Prostate gland (tissue), 2 donors: ENCODE data around the gene DYSF. TPM values are rescaled to one million over a fixed set of nuclear protein-coding genes. Genes with fewer than 3 reads are reported as not detected.

Experiments used
- DNase-seq: peaks from one replicate; pipeline ENCODE4 v3.0.0-alpha.2; 2019; ENCODE audit warnings: low spot score
- H3K27ac ChIP-seq, 2 donors: fragments of 200-600 bp; sonication (generic); 2 replicates each; pipeline ENCODE4 v1.5.1; 2017 to 2019
- H3K27me3 ChIP-seq: fragments of 200-600 bp; sonication (generic); replicated peaks from 2 replicates; pipeline ENCODE4 v1.5.1; 2019; ENCODE audit not compliant: insufficient read depth
- H3K36me3 ChIP-seq, 2 donors: fragments of 200-600 bp; sonication (generic); 1 replicate in 1 of 2; 2 replicates in 1 of 2; pipeline versions ENCODE4 v1.5.1 to v1.8.1; 2017 to 2019
- H3K4me1 ChIP-seq: fragments of 200-600 bp; sonication (generic); replicated peaks from 2 replicates; pipeline ENCODE4 v1.5.1; 2019
- H3K4me3 ChIP-seq, 2 donors: fragments of 200-600 bp; sonication (generic); 2 replicates each; pipeline ENCODE4 v1.5.1; 2017 to 2019
- H3K9me3 ChIP-seq: fragments of 200-600 bp; sonication (generic); 2 replicates; pipeline ENCODE4 v1.5.1; 2017
- POLR2A ChIP-seq: fragments of 450-650 bp; IDR thresholded peaks from one replicate; pipeline ENCODE4 v1.6.1; 2016; ENCODE audit warnings: antibody characterized with exemption, mild to moderate bottlenecking
- POLR2AphosphoS5 ChIP-seq: sonication (generic); formaldehyde crosslinking; IDR thresholded peaks from one replicate; pipeline ENCODE4 v1.6.1; 2017; ENCODE audit warnings: antibody characterized with exemption
- whole genome bisulfite sequencing: methylation state at CpG from one replicate; pipeline ENCODE4 v1.1.5; 2018; 5-methylcytosine and 5-hydroxymethylcytosine counted together
- intact Hi-C: fragments of 100-400 bp; cut with DNase I; formaldehyde crosslinking; loops from one replicate; pipeline ENCODE4 v1.14.2; 2022
- total RNA-seq, 2 donors: library from RNA; depleted of rRNA; stranded (reverse); fragments of >200 nt; gene quantifications; one replicate each; pipeline ENCODE4 v1.1.0, GENCODE V29; 2016
- TF ChIP-seq, protein P1 (sequence below), 4 experiments: fragments of 200-600 bp in 2 of 4; fragments of 450-650 bp in 2 of 4; sonication (generic) in 2 of 4; IDR thresholded peaks; 1 replicate in 3 of 4; 2 replicates in 1 of 4; pipeline ENCODE4 v1.5.1; 2016 to 2019; ENCODE audit warnings: antibody characterized with exemption in 4 of 4, mild to moderate bottlenecking in 2 of 4, moderate library complexity in 2 of 4

The DYSF gene
- total RNA-seq, 2 donors from 2014 or later: 5.9 to 9.4 TPM

DNA sequence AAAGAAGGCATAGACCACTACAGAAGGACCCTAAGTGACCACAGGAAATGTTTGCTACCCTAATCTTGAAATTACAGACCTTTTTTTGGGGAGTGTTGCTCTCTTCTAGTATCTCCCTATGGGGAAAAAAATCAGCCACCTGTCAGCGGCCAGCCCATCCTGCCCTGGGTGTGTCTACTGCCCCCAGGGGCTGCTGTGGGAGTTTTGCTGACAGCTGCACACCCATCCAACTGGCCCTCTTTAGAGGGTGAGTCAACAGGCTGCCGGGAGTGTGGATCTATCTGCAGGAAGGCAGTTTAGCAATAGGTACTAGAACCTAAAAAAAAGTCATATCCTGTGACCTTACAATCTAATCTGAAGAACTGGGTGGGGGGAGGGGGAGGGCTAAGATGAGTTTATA, 796 bp upstream of the DYSF start:
- no peak overlapping the region for H3K4me3 ChIP-seq
- 36% methylated on average over 2 of the region's 2 CpGs for WGBS
- H3K9me3 ChIP-seq: no peaks in the 10 kb centered on the region
- H3K4me1 ChIP-seq: peaks cover 5% of the 10 kb centered on the region
- peaks cover 3% of the 10 kb centered on the region for H3K27me3 ChIP-seq
- intact Hi-C loops: no loop called here
- H3K27ac ChIP-seq: no peak overlapping the region
- TF ChIP-seq POLR2A (no peak), POLR2AphosphoS5 (no peak)
- TF ChIP-seq, protein P1, sequence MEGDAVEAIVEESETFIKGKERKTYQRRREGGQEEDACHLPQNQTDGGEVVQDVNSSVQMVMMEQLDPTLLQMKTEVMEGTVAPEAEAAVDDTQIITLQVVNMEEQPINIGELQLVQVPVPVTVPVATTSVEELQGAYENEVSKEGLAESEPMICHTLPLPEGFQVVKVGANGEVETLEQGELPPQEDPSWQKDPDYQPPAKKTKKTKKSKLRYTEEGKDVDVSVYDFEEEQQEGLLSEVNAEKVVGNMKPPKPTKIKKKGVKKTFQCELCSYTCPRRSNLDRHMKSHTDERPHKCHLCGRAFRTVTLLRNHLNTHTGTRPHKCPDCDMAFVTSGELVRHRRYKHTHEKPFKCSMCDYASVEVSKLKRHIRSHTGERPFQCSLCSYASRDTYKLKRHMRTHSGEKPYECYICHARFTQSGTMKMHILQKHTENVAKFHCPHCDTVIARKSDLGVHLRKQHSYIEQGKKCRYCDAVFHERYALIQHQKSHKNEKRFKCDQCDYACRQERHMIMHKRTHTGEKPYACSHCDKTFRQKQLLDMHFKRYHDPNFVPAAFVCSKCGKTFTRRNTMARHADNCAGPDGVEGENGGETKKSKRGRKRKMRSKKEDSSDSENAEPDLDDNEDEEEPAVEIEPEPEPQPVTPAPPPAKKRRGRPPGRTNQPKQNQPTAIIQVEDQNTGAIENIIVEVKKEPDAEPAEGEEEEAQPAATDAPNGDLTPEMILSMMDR (IDR thresholded peaks at IDR 0.05): no peak
- no peaks in the 10 kb centered on the region for H3K36me3 ChIP-seq
- no peak for DNase-seq

DNA sequence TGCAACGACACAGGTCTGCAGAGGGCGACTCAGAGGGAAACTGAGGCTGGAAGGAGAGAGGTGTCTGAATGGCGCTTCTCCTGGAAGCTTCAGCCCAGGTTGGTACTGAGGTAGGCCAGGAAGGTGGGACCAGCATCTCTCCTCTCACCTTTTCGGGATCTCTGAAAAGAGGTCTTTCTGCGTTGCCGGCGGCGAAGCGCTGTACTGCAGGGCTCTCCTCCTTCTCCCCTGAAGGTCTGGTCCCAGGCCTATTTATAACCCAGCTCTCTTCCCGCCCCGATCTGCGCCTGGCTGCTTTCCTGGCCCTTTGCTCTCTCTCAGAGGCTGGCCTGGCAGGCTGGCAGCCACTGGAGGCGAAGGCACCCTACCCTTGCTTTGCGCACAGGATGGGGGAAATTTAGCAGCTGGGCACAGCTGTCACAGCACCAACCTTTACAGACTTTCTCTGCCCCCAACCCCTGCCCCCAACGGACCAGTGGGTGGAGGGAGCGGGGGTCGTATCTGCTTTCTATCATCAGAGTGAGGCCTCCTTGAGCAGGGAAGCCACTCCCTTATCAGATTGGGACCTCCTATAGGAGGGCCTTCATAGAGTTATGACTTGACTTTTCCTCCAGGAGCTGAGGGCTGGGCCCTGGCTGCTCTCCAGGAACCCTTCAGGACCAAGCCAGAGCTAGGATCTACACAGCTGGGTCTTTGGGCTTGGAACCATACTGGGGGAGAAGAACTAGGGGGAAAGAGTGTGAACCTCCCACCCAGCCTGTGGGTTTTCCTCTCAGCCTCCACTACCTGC, 1.1 kb downstream of the DYSF start:
- Histone ChIP-seq H3K27me3 (peaks cover 3% of the 10 kb centered on the region), H3K4me1 (peaks cover 5% of the 10 kb centered on the region), H3K9me3 (no peaks in the 10 kb centered on the region), H3K27ac (peak overlapping the region in 1 of 2 donors; percentile 29), H3K36me3 (no peaks in the 10 kb centered on the region), H3K4me3 (peak overlapping the region; percentile 31 to 39)
- TF ChIP-seq POLR2A: no peak
- TF ChIP-seq POLR2AphosphoS5: no peak
- TF ChIP-seq, protein P1 (IDR thresholded peaks at IDR 0.05): no peak
- no peak for DNase-seq
- intact Hi-C loops: loop anchor here (5.0 kb wide), 1 partner anchor 122 kb away; the partner anchor contains the start of gene ZNF638
- WGBS: 55% methylated on average over 17 of the region's 17 CpGs

DNA sequence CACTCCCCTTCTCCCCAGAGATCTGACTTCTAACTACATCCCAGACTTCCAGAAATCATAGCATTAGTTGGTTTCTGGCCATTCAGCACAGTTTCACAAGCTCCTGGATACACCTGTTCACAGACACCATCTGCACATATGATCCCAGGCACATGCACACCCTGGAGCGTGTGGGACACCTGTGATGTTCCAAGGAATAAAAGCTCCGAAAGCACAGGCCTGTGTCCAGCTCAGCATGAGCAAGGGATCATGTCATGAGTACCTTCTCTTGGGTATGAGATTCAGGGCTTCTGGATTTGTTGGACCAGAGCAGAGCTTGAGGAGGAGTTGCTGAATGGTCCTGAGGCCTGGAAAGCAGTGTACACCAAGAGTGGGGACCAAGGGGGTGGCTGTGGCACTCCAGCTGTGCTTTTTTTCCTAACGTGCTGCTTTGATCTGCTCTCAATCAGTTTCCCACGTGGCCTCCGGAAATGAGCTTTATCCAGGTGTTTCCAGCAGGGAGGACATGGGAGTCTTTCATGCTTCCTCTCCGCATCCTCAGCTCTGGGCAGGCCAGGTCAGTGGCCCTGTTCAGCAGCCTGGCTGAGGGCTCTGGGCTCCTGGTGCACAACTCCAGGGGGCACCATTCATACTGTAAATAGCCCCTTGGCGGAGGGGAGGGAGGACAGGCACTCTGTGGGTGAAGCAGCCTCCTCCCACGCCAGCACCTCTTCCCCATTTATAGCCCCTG, 1.8 kb downstream of the DYSF start:
- intact Hi-C loops: loop anchor here (5.0 kb wide), 1 partner anchor 123 kb away; the partner anchor contains the start of gene ZNF638
- Histone ChIP-seq H3K4me3 (no peak overlapping the region), H3K36me3 (no peaks in the 10 kb centered on the region), H3K27ac (peak overlapping the region in 1 of 2 donors; percentile 9), H3K27me3 (peaks cover 3% of the 10 kb centered on the region), H3K9me3 (no peaks in the 10 kb centered on the region), H3K4me1 (peaks cover 5% of the 10 kb centered on the region)
- 80% methylated on average over 8 of the region's 8 CpGs for WGBS
- TF ChIP-seq POLR2A (no peak), POLR2AphosphoS5 (no peak)
- TF ChIP-seq, protein P1 (IDR thresholded peaks at IDR 0.05): no peak
- DNase-seq: no peak

DNA sequence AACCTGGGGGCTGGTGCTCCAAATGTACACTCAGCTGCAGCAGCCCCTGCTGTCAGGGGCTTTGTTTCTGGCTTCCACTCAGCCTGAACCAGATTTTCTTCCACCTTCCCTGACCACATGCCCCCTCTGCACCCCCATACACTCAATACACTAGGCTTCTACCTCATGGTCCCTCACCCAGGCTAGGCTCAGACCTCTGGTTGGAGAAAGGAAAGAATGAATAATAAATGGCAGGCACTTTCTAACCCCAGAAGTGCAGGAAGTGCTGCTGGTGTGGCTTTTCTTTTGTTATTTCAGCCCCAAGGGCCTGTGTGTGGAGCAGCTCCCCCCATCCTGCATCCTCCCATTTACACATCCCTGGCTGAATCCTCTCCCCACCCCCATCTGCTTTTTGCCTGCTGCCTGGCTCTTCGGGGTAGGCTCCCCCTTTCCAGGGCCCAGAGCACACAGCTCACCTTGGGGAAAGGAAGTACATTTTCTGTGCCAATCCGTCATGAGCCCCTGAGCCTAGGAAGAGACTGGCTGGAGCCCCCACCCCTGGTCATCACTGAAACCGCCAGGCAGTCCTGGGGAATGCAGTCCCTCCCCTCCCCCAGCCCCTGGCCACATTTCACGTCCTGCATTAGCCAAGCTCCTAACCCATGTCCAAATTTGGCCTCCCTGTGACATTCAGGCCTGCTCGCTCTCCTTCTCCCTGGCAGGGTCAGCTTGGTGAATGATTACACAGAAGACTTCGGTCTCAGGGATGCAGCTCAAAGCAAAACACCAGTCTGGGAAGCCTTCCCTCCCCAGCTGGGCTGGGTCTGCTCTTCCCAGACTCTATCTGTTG, 2.6 kb downstream of the DYSF start:
- H3K36me3 ChIP-seq: no peaks in the 10 kb centered on the region
- H3K4me3 ChIP-seq: no peak overlapping the region
- H3K27ac ChIP-seq: peak overlapping the region in 1 of 2 donors; percentile 9
- DNase-seq: no peak
- intact Hi-C loops: loop anchor here (5.0 kb wide), 1 partner anchor 124 kb away; the partner anchor contains the start of gene ZNF638
- no peak for TF ChIP-seq POLR2AphosphoS5
- TF ChIP-seq, protein P1 (IDR thresholded peaks at IDR 0.05): no peak
- no peak for TF ChIP-seq POLR2A
- H3K9me3 ChIP-seq: no peaks in the 10 kb centered on the region
- WGBS: 59% methylated on average over 6 of the region's 6 CpGs
- H3K27me3 ChIP-seq: peaks cover 3% of the 10 kb centered on the region
- peaks cover 5% of the 10 kb centered on the region for H3K4me1 ChIP-seq
